ENCODE data around the gene HINT1. TPM values are rescaled to one million over a fixed set of nuclear protein-coding genes. Genes with fewer than 3 reads are reported as not detected.

The HINT1 gene
- total and polyA plus RNA-seq, 2 of the 4 experiments (the other 2 are of a cell fraction): 179 to 352 TPM

DNA sequence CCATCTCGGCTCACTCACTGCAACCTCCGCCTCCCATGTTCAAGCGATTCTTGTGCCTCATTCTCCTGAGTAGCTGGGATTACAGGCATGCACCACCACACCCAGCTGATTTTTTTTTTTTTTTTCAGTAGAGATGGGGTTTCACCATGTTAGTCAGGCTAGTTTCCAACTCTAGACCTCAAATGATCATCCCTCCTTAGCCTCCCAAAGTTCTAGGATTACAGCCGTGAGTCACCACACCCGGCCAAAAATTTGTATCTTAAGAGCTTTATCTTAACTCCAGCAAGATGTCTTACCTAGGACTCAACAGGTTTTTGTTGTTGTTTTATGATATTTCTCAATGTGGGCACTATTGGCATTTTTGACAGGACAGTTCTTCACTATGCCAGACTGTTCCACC lies 33.6 kb upstream of the HINT1 start:
- no peak overlapping the region for H2AK5ac ChIP-seq (ENCODE audit: low read depth, low read length)
- H3K27ac ChIP-seq (ENCODE audit: insufficient read depth, low read length): no peak overlapping the region
- no peaks in the 10 kb centered on the region for H3K9me3 ChIP-seq (ENCODE audit: control insufficient read depth, insufficient read depth, low read length)
- no peak overlapping the region for H4K91ac ChIP-seq (ENCODE audit: insufficient read depth, low read depth, low read length)
- intact Hi-C loops (cut with micrococcal nuclease) (no loop called here), in situ Hi-C loops (cut with MboI; ENCODE audit: low sequenced_read_pairs) (no loop called here), dilution Hi-C loops (cut with HindIII; ENCODE audit: low sequenced_read_pairs, unreplicated experiment) (no loop called here)
- no peak overlapping the region for H4K8ac ChIP-seq (ENCODE audit: low read depth in 2 of 2, low read length in 2 of 2)
- ATAC-seq (ENCODE audit: low read depth): peak; percentile 48; the same call in 1 of the 2 replicates
- H2BK15ac ChIP-seq (ENCODE audit: low read depth, low read length): no peak overlapping the region
- ChIA-PET POLR2A (ENCODE audit: unreplicated experiment) (no interaction called here), CTCF (no interaction called here)
- no TSS peak for BruUV-seq (replicated peaks)
- H3K18ac ChIP-seq (ENCODE audit: low read depth, low read length): no peak overlapping the region
- H3K4me1 ChIP-seq (ENCODE audit: control insufficient read depth, insufficient read depth, low read length): no peaks in the 10 kb centered on the region
- H2BK20ac ChIP-seq (ENCODE audit: low read depth, low read length): no peak overlapping the region
- no peak overlapping the region for H3K4ac ChIP-seq (ENCODE audit: low read depth, low read length)
- H3K23ac ChIP-seq (ENCODE audit: low read depth, low read length): no peak overlapping the region
- no peaks in the 10 kb centered on the region for H3K36me3 ChIP-seq (ENCODE audit: control insufficient read depth, insufficient read depth, low read length)
- H3K14ac ChIP-seq (replicated peaks; ENCODE audit: low read depth, low read length): no peak overlapping the region
- H3K9ac ChIP-seq (ENCODE audit: low read depth, low read length): no peak overlapping the region
- no CpG with 5 or more reads among the region's 5 CpGs for WGBS, 2 experiments (ENCODE audit: extremely low coverage in 2 of 2, insufficient read length in 1 of 2)
- H4K5ac ChIP-seq (ENCODE audit: low read depth, low read length): no peak overlapping the region
- no peaks in the 10 kb centered on the region for H3K79me1 ChIP-seq (ENCODE audit: low read depth in 1 of 2, low read length in 2 of 2)
- H2AK9ac ChIP-seq (replicated peaks; ENCODE audit: low read depth, low read length, poor library complexity): no peak overlapping the region
- H3K27me3 ChIP-seq (ENCODE audit: control insufficient read depth, insufficient read depth, low read length): no peaks in the 10 kb centered on the region
- no peak overlapping the region for H2AFZ ChIP-seq (replicated peaks; ENCODE audit: low read length, poor library complexity)
- H2BK120ac ChIP-seq (ENCODE audit: low read depth, low read length): no peak overlapping the region
- TF ChIP-seq FOS (IDR thresholded peaks at IDR 0.05; ENCODE audit: low read depth, low read length) (no peak), MAFK (IDR thresholded peaks at IDR 0.05; ENCODE audit: low read depth, low read length) (no peak), MXI1 (IDR thresholded peaks at IDR 0.05; ENCODE audit: borderline replicate concordance, low read depth, low read length) (no peak), SMC3 (IDR thresholded peaks at IDR 0.05; ENCODE audit: low read depth, low read length) (no peak), POLR2A (IDR thresholded peaks at IDR 0.05; ENCODE audit: low read depth, low read length) (no peak), NFE2L2 (IDR thresholded peaks at IDR 0.05; ENCODE audit: low read depth, low read length) (no peak), CEBPB (IDR thresholded peaks at IDR 0.05; ENCODE audit: low read depth, low read length) (no peak), RFX5 (IDR thresholded peaks at IDR 0.05; ENCODE audit: low read depth, low read length) (no peak)
- TF ChIP-seq, protein P1, sequence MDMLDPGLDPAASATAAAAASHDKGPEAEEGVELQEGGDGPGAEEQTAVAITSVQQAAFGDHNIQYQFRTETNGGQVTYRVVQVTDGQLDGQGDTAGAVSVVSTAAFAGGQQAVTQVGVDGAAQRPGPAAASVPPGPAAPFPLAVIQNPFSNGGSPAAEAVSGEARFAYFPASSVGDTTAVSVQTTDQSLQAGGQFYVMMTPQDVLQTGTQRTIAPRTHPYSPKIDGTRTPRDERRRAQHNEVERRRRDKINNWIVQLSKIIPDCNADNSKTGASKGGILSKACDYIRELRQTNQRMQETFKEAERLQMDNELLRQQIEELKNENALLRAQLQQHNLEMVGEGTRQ (IDR thresholded peaks at IDR 0.05; ENCODE audit: low read depth, low read length): no peak
- DNase-seq: peak; percentile 78
- no peak overlapping the region for H3K56ac ChIP-seq (ENCODE audit: extremely low read depth, insufficient read depth, low read length)
- H3K4me2 ChIP-seq (ENCODE audit: low read depth, low read length): no peak overlapping the region
- no peaks in the 10 kb centered on the region for H4K20me1 ChIP-seq (ENCODE audit: insufficient read depth, low read length)
- H3K9me1 ChIP-seq (ENCODE audit: insufficient read depth, low read length): 0 out of 2 replicates have a peak, but pooled peaks cover 2% of the 10 kb centered on the region
- no peak overlapping the region for H2BK5ac ChIP-seq (ENCODE audit: low read depth, low read length, poor library complexity, severe bottlenecking)
- H3K4me3 ChIP-seq (ENCODE audit: insufficient read depth, low read depth, low read length): no peak overlapping the region
